Liver (tissue), 3 donors: ENCODE measurements around the gene PEX5L.

Source experiments
- FOXA1 ChIP-seq: IDR thresholded peaks from 2 replicates; pipeline ENCODE4 v1.6.1; 2016; ENCODE audit warnings: antibody characterized with exemption
- GABPA ChIP-seq, 2 donors: IDR thresholded peaks in 1 of 2; conservative IDR thresholded peaks in 1 of 2; 2 replicates each; pipeline ENCODE4 v1.6.1; 2016; ENCODE audit warnings: antibody characterized with exemption in 2 of 2, mild to moderate bottlenecking in 1 of 2, moderate library complexity in 1 of 2
- TAF1 ChIP-seq: conservative IDR thresholded peaks from 2 replicates; pipeline ENCODE4 v1.6.1; 2016; ENCODE audit warnings: antibody characterized with exemption, mild to moderate bottlenecking
- YY1 ChIP-seq: IDR thresholded peaks from 2 replicates; pipeline ENCODE4 v1.6.1; 2016; ENCODE audit warnings: antibody characterized with exemption, mild to moderate bottlenecking
- TF ChIP-seq, protein P1 (sequence below): fragments of 150-350 bp; IDR thresholded peaks from 2 replicates; pipeline ENCODE4 v1.5.1; 2017; ENCODE audit warnings: improper control_type of control experiment, low read depth, low read length; ENCODE audit not compliant: missing input control
- TF ChIP-seq, protein P2 (sequence below): IDR thresholded peaks from 2 replicates; pipeline ENCODE4 v1.6.1; 2016; ENCODE audit warnings: antibody characterized with exemption, mild to moderate bottlenecking
- donor health status: healthy.
- donor health status: healthy.

DNA sequence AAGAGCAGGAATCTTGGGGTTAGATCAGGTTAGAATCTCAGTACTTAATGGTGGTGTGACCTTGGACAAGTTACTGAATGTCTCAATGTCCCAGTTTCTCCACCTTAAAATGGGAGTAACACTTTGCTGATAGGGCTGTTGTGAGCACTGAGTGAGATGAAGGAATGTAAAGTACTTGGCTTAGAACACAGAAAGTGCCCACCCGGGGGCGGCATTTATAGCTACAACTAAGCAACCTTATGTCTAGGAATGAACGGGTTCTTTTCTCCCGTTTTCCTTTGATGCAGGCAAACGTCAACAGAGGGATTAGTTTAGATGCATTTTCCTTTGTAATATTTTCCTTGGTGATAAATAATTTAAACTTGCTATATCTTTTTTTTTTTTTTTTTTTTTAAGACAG, 207.3 kb downstream of the PEX5L start:
- TF ChIP-seq, protein P1, sequence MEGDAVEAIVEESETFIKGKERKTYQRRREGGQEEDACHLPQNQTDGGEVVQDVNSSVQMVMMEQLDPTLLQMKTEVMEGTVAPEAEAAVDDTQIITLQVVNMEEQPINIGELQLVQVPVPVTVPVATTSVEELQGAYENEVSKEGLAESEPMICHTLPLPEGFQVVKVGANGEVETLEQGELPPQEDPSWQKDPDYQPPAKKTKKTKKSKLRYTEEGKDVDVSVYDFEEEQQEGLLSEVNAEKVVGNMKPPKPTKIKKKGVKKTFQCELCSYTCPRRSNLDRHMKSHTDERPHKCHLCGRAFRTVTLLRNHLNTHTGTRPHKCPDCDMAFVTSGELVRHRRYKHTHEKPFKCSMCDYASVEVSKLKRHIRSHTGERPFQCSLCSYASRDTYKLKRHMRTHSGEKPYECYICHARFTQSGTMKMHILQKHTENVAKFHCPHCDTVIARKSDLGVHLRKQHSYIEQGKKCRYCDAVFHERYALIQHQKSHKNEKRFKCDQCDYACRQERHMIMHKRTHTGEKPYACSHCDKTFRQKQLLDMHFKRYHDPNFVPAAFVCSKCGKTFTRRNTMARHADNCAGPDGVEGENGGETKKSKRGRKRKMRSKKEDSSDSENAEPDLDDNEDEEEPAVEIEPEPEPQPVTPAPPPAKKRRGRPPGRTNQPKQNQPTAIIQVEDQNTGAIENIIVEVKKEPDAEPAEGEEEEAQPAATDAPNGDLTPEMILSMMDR, result no peak
- TF ChIP-seq FOXA1 (no peak), GABPA (IDR thresholded peaks at IDR 0.05 in 1 of 2, conservative IDR thresholded peaks at IDR 0.05 in 1 of 2) (no peak), TAF1 (no peak), YY1 (no peak)
- TF ChIP-seq, protein P2, sequence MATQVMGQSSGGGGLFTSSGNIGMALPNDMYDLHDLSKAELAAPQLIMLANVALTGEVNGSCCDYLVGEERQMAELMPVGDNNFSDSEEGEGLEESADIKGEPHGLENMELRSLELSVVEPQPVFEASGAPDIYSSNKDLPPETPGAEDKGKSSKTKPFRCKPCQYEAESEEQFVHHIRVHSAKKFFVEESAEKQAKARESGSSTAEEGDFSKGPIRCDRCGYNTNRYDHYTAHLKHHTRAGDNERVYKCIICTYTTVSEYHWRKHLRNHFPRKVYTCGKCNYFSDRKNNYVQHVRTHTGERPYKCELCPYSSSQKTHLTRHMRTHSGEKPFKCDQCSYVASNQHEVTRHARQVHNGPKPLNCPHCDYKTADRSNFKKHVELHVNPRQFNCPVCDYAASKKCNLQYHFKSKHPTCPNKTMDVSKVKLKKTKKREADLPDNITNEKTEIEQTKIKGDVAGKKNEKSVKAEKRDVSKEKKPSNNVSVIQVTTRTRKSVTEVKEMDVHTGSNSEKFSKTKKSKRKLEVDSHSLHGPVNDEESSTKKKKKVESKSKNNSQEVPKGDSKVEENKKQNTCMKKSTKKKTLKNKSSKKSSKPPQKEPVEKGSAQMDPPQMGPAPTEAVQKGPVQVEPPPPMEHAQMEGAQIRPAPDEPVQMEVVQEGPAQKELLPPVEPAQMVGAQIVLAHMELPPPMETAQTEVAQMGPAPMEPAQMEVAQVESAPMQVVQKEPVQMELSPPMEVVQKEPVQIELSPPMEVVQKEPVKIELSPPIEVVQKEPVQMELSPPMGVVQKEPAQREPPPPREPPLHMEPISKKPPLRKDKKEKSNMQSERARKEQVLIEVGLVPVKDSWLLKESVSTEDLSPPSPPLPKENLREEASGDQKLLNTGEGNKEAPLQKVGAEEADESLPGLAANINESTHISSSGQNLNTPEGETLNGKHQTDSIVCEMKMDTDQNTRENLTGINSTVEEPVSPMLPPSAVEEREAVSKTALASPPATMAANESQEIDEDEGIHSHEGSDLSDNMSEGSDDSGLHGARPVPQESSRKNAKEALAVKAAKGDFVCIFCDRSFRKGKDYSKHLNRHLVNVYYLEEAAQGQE, result no peak
